ENCODE measurements around the gene ZNF189. TPM values are rescaled to one million over a fixed set of nuclear protein-coding genes. Genes with fewer than 3 reads are reported as not detected.

ZNF189 gene
- total RNA-seq, 2 donors from 2014 or later: 8.3 to 9.0 TPM

DNA sequence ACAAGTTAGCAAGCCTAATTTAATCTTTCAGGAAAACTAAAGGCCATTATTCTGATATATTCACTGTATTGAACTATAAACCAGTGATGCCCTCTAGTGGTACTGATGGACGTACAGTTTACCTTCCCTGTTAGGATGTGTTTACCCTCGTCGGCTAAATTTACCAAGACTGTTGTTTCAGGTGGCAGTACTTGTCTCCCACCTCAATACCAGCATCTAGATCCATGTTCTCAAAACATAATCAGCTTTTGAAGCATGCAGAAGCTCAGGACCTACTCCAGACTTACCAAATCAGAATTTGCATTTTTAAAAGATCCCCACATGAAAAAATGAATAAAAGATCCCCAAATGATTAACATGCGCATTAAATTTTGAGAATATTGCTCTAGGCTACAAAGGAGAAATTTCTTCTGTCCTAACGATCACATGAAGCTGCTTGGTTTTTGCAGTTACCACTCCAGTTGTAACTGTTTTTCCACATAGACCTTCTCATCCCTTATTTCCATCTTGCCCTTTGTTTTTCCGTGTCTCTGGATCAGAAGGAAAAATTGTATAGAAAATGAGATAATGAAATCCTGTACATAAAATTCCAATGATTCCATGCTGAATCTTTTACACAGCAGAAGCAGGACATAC lies 10.7 kb upstream of the ZNF189 start:
- H3K4me1 Mint-ChIP-seq (ENCODE audit: low read depth): peaks cover 19% of the 10 kb centered on the region
- ATAC-seq (replicated peaks in 1 of 2): peak; percentile 60 to 63
- peaks cover 13 to 14% of the 10 kb centered on the region in 2 donors for H3K9me3 Mint-ChIP-seq

DNA sequence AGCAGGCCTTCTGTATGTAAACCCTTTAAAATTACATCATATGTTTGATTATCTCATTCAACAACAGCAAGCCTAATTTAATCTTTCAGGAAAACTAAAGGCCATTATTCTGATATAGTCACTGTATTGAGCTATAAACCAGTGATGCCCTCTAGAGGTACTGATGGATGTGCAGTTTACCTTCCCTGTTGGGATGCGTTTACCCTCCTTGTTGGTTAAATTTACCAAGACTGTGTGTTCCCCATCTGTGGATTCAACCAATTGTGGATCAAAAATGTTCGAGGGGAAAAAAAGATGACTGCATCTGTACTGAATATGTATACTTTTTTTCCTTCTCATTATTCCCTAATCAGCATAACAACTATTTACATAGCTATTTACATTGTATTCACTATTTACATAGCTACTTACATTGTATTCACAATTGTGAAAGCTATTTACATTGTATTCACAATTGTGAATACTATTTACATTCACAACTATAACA lies 10.1 kb upstream of the ZNF189 start:
- H3K4me1 Mint-ChIP-seq (ENCODE audit: low read depth): peaks cover 21% of the 10 kb centered on the region
- no peak for ATAC-seq (replicated peaks in 1 of 2)
- peak overlapping the region; percentile 38 for H3K27ac Mint-ChIP-seq

More for the DNA sequence above, 10.7 kb upstream of the ZNF189 start:
- H3K36me3 Mint-ChIP-seq (ENCODE audit: insufficient read depth in 2 of 2): peaks cover 13 to 51% of the 10 kb centered on the region in 2 donors
- DNase-seq: peak in 1 of 2 donors; percentile 5
- no peak overlapping the region for H3K27ac Mint-ChIP-seq
- no peaks in the 10 kb centered on the region for H3K27me3 Mint-ChIP-seq (ENCODE audit: low read depth)
- no peak overlapping the region for H3K4me3 Mint-ChIP-seq

DNA sequence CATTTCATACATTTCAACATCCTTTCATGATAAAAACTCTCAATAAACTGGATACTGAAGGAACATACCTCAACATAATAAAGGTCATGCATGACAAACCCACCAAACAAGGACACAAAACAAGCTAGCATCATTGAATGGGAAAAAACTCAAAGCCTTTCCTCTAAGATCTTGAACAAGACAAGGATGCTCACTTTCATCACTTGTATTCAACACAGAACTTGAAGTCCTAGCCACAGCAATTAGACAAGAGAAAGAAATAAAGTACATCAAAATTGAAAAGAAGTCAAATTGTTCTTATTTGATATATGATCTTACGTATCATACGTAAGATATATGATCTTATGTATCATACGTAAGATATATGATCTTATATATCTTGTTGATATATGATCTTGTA lies 5.5 kb upstream of the ZNF189 start:
- peak overlapping the region in 1 of 2 donors; percentile 6 for H3K4me3 Mint-ChIP-seq
- DNase-seq (no peak), ATAC-seq (replicated peaks in 1 of 2) (no peak)
- H3K9me3 Mint-ChIP-seq: peaks cover 17 to 19% of the 10 kb centered on the region in 2 donors
- peaks cover 54% of the 10 kb centered on the region for H3K4me1 Mint-ChIP-seq (ENCODE audit: low read depth)
- no peak overlapping the region for H3K27ac Mint-ChIP-seq
- H3K36me3 Mint-ChIP-seq (ENCODE audit: insufficient read depth in 2 of 2): peaks cover 28 to 69% of the 10 kb centered on the region in 2 donors
- H3K27me3 Mint-ChIP-seq (ENCODE audit: low read depth): no peaks in the 10 kb centered on the region

More for the DNA sequence above, 10.1 kb upstream of the ZNF189 start:
- Mint-ChIP-seq H3K36me3 (ENCODE audit: insufficient read depth in 2 of 2) (peaks cover 15 to 56% of the 10 kb centered on the region in 2 donors), H3K9me3 (peaks cover 15% of the 10 kb centered on the region in 2 donors), H3K4me3 (no peak overlapping the region), H3K27me3 (ENCODE audit: low read depth) (no peaks in the 10 kb centered on the region)
- no peak for DNase-seq

DNA sequence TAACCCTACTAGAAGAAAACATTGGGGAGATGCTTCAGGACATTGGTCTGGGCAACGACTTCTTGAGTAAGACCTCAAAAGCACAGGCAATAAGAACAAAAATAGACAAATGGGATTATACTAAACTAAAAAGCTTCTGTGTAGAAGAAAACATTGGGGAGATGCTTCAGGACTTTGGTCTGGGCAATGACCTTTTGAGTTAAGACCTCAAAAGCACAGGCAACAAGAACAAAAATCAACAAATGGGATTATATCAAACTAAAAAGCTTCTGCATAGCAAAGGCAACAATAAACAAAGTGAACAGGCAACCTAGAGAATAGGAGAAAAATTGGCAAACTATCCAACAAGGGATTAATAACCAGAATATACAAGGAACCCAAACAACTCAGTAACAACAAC lies 4.0 kb upstream of the ZNF189 start:
- peaks cover 17 to 19% of the 10 kb centered on the region in 2 donors for H3K9me3 Mint-ChIP-seq
- H3K27ac Mint-ChIP-seq: peak overlapping the region; percentile 43
- no peaks in the 10 kb centered on the region for H3K27me3 Mint-ChIP-seq (ENCODE audit: low read depth)
- DNase-seq (no peak), ATAC-seq (replicated peaks in 1 of 2) (no peak)
- H3K4me3 Mint-ChIP-seq: peak overlapping the region in 1 of 2 donors; percentile 17
- H3K4me1 Mint-ChIP-seq (ENCODE audit: low read depth): peaks cover 54% of the 10 kb centered on the region
- H3K36me3 Mint-ChIP-seq (ENCODE audit: insufficient read depth in 2 of 2): peaks cover 32 to 66% of the 10 kb centered on the region in 2 donors

DNA sequence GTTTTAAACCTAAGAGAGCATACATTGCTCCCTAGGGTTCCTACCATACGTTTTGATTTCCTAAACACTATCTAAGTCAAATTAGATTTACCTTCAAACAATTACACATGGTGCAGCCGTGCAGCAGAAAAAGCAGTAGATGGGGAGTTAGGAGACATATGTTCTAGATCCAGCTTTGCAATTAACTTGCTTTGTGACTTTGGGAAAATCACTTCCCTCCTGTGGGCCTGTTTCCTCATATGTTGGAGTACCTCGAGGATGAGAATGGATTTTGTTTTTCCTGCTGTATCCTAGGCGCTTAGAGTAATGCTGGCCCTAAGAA lies 944 bp upstream of the ZNF189 start:
- Mint-ChIP-seq H3K36me3 (ENCODE audit: insufficient read depth in 2 of 2) (peaks cover 43 to 70% of the 10 kb centered on the region in 2 donors), H3K27me3 (ENCODE audit: low read depth) (no peaks in the 10 kb centered on the region), H3K4me3 (peak overlapping the region; percentile 90 to 99), H3K27ac (peak overlapping the region; percentile 99), H3K4me1 (ENCODE audit: low read depth) (peaks cover 66% of the 10 kb centered on the region), H3K9me3 (peaks cover 14% of the 10 kb centered on the region in 2 donors)
- no peak for ATAC-seq (replicated peaks in 1 of 2)
- no peak for DNase-seq

DNA sequence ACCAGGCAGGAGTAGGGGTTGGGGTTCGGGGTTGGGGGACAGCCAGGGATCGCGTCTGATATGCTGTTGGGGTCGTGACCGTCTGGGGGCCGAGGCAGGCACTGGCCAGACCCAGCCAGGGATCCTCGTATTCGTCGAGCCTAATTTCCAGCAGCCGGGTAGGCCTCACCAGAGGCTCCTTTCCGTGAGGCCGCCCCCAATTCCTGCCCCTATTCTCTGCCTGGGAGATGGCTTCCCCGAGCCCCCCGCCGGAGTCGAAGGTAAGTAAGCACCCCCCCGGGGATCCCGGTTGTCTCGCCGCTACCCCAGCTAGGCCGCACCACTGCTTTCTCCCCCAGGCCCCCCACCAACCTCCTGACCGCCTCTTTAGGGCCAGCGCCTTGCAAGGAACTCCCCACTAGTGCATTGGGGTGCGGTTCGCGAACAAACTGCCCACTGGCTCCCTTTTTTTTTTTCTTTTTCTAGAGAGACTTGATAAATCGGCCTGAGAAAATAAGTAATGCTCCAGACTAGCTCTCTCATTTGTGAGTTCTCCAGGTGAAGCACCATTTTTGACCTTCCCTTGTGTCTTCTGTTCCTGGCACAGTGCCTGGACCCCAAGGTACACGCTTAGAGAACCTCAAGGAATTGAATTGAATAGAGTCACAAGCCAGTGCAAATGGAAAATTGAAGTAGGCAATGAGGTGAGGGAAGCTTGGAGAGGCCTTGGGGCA lies 435 bp downstream of the ZNF189 start:
- Mint-ChIP-seq H3K27me3 (ENCODE audit: low read depth) (no peaks in the 10 kb centered on the region), H3K4me1 (ENCODE audit: low read depth) (peaks cover 74% of the 10 kb centered on the region), H3K4me3 (peak overlapping the region; percentile 90 to 99)

DNA sequence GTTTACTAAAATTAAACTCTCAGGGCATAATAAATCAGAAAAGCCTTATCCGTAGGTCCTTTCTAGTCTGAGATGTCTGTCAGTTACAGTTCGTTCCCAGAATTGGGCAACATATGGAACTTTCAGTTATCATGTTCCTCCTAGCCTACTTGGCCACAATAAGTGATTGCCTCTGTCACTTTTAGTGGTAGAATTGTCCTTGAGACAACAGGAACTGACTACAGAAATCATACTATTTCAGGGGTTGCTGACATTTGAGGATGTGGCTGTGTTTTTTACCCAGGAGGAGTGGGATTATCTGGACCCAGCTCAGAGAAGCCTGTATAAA lies 956 bp downstream of the ZNF189 start:
- ATAC-seq (replicated peaks in 1 of 2) (no peak), DNase-seq (no peak)
- peak overlapping the region; percentile 81 for H3K27ac Mint-ChIP-seq
- peaks cover 43 to 70% of the 10 kb centered on the region in 2 donors for H3K36me3 Mint-ChIP-seq (ENCODE audit: insufficient read depth in 2 of 2)
- peak overlapping the region; percentile 90 to 99 for H3K4me3 Mint-ChIP-seq
- peaks cover 10 to 14% of the 10 kb centered on the region in 2 donors for H3K9me3 Mint-ChIP-seq
- H3K27me3 Mint-ChIP-seq (ENCODE audit: low read depth): no peaks in the 10 kb centered on the region
- peaks cover 70% of the 10 kb centered on the region for H3K4me1 Mint-ChIP-seq (ENCODE audit: low read depth)

More for the DNA sequence above, 435 bp downstream of the ZNF189 start:
- Mint-ChIP-seq H3K36me3 (ENCODE audit: insufficient read depth in 2 of 2) (peaks cover 47 to 70% of the 10 kb centered on the region in 2 donors), H3K27ac (peak overlapping the region; percentile 99), H3K9me3 (peaks cover 13 to 17% of the 10 kb centered on the region in 2 donors)
- ATAC-seq (replicated peaks in 1 of 2) (peak in 1 of 2 donors; percentile 19), DNase-seq (peak in 1 of 2 donors; percentile 4)

DNA sequence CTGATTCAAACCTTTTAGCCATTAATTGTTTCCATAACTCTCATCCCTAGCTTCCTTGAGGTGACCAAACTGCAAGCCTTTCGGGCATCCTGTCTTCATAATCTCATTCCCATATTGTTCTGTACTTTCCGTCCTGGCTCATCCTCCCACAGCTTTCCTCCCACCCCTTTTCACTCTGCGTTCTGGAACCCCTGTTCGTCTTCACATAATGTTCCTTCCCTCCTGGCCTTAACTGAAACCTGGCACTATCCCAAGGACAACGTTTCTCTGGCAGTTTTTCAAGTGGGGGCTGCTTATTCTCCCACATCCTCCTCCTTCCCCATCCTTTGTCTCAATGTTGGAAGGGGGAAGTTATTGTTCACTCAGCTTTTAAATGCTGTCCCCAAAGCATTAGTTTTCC lies 1.5 kb downstream of the ZNF189 start:
- DNase-seq (no peak), ATAC-seq (replicated peaks in 1 of 2) (no peak)
- Mint-ChIP-seq H3K36me3 (ENCODE audit: insufficient read depth in 2 of 2) (peaks cover 45 to 70% of the 10 kb centered on the region in 2 donors), H3K4me1 (ENCODE audit: low read depth) (peaks cover 66% of the 10 kb centered on the region), H3K27ac (peak overlapping the region; percentile 81), H3K27me3 (ENCODE audit: low read depth) (no peaks in the 10 kb centered on the region), H3K9me3 (peaks cover 11 to 17% of the 10 kb centered on the region in 2 donors), H3K4me3 (peak overlapping the region; percentile 90 to 99)

DNA sequence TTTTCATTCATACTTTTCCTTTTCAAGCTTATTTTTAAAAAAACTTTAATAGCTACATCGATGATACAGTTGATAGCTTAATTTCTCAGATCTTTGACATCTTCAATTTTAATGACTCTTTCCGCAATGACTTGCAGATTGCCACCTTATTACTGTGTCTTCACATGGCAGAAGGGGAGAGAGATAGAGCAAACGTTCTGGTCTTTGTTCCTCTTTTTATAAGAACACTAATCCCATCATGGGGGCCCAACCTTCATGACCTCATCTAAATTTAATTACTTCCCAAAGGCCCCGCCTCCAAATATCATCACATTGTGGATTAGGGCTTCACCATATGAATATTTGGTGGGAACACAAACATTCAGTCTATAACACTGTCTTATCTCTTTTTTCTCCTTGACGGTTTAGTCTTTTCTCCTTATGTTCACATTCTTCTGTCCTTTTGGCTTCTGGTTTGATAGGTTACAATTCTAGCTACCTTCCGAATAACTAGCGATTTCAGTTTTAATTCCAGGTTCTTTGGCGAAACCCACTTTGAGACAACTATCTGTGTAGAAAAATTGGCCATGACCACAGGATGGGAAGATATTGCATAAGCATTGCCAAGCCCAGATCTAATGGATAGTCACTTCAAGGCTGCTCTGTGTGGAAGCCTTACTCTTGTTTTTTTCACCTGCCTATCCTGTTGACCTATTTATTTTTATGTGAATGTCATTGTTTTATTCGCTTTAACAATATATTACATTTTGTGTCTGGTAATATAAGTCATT lies 5.0 kb downstream of the ZNF189 start:
- peaks cover 42% of the 10 kb centered on the region for H3K4me1 Mint-ChIP-seq (ENCODE audit: low read depth)
- H3K27ac Mint-ChIP-seq: peak overlapping the region; percentile 12
- no peaks in the 10 kb centered on the region for H3K27me3 Mint-ChIP-seq (ENCODE audit: low read depth)
- peaks cover 20 to 30% of the 10 kb centered on the region in 2 donors for H3K9me3 Mint-ChIP-seq
- DNase-seq: no peak
- no peak overlapping the region for H3K4me3 Mint-ChIP-seq
- peaks cover 59 to 84% of the 10 kb centered on the region in 2 donors for H3K36me3 Mint-ChIP-seq (ENCODE audit: insufficient read depth in 2 of 2)
- no peak for ATAC-seq (replicated peaks in 1 of 2)

DNA sequence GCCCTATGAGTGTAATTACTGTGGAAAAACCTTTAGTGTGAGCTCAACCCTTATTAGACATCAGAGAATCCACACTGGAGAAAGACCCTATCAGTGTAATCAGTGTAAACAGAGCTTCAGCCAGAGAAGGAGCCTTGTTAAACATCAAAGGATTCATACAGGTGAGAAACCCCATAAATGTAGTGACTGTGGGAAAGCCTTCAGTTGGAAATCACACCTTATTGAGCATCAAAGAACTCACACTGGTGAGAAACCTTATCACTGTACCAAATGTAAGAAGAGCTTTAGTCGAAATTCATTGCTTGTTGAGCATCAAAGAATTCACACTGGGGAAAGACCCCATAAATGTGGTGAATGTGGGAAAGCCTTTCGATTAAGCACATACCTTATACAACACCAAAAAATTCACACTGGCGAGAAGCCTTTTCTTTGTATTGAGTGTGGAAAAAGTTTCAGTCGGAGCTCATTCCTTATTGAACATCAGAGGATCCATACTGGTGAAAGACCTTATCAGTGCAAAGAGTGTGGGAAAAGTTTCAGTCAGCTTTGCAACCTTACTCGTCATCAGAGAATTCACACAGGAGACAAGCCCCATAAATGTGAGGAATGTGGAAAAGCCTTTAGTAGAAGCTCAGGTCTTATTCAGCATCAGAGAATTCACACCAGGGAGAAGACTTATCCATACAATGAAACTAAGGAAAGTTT lies 9.9 kb downstream of the ZNF189 start:
- Mint-ChIP-seq H3K4me1 (ENCODE audit: low read depth) (peaks cover 5% of the 10 kb centered on the region), H3K9me3 (peaks cover 31 to 41% of the 10 kb centered on the region in 2 donors), H3K4me3 (no peak overlapping the region)

DNA sequence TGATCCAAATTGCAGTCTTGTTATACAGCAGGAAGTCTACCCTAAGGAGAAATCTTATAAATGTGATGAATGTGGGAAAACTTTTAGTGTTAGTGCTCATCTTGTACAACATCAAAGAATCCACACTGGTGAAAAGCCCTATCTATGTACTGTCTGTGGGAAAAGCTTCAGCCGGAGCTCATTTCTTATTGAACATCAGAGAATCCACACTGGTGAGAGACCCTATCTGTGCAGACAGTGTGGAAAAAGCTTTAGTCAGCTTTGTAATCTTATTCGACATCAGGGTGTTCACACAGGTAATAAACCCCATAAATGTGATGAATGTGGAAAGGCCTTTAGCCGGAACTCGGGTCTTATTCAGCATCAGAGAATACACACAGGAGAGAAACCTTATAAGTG lies 10.4 kb downstream of the ZNF189 start:
- Mint-ChIP-seq H3K4me1 (ENCODE audit: low read depth) (no peaks in the 10 kb centered on the region), H3K27ac (no peak overlapping the region), H3K9me3 (peaks cover 30 to 42% of the 10 kb centered on the region in 2 donors), H3K36me3 (ENCODE audit: insufficient read depth in 2 of 2) (peaks cover 53 to 86% of the 10 kb centered on the region in 2 donors), H3K4me3 (no peak overlapping the region), H3K27me3 (ENCODE audit: low read depth) (no peaks in the 10 kb centered on the region)
- no peak for ATAC-seq (replicated peaks in 1 of 2)
- DNase-seq: no peak

More for the DNA sequence above, 9.9 kb downstream of the ZNF189 start:
- Mint-ChIP-seq H3K27ac (no peak overlapping the region), H3K36me3 (ENCODE audit: insufficient read depth in 2 of 2) (peaks cover 53 to 87% of the 10 kb centered on the region in 2 donors), H3K27me3 (ENCODE audit: low read depth) (no peaks in the 10 kb centered on the region)
- ATAC-seq (replicated peaks in 1 of 2): no peak
- DNase-seq: no peak

DNA sequence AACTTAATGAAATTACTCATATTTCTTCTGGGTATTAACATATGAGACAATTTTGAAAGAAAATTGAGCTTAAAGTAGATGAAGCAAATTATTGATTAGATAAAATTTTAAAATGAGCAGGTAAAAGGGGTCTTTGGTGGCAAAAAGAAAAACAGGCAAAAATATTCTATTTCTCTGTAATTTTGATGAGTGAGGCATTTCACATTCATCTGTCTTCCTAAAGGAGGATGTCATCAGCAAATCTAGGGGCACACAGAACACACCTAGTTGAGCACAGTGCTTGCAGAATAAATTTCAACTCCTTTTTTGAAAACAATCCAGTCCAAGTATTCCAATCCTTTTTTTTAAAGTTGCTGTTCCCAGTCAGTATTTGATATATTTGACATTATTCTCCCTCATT lies 16.2 kb downstream of the ZNF189 start:
- no peak overlapping the region for H3K4me3 Mint-ChIP-seq
- H3K27me3 Mint-ChIP-seq (ENCODE audit: low read depth): no peaks in the 10 kb centered on the region
- H3K27ac Mint-ChIP-seq: no peak overlapping the region
- peaks cover 27 to 39% of the 10 kb centered on the region in 2 donors for H3K9me3 Mint-ChIP-seq
- ATAC-seq (replicated peaks in 1 of 2): no peak
- peaks cover 36 to 44% of the 10 kb centered on the region in 2 donors for H3K36me3 Mint-ChIP-seq (ENCODE audit: insufficient read depth in 2 of 2)
- H3K4me1 Mint-ChIP-seq (ENCODE audit: low read depth): peaks cover 6% of the 10 kb centered on the region
- no peak for DNase-seq

All from activated T-cell treated with anti-CD3 and anti-CD28 coated beads, Interleukin-2, amount 50 U/mL, for 72 hours (primary cell).